D721Med (cell line): ENCODE measurements around the gene COPZ2.
A peak's percentile ranks its signal among the peaks of the same experiment; 100 is the strongest.

Experiments
- DNase-seq: peaks from one replicate; pipeline ENCODE4 v3.0.0; 2011; ENCODE audit warnings: low spot score; ENCODE audit not compliant: insufficient read length
- FAIRE-seq: peaks from 2 replicates; lab custom pipeline; 2011; peaks lifted over from hg19 to GRCh38; lab: Jason Lieb, UNC
- CTCF ChIP-seq: IDR thresholded peaks from 2 replicates; pipeline ENCODE4 v1.5.1; 2012; ENCODE audit warnings: mild to moderate bottlenecking, control low read depth; ENCODE audit not compliant: insufficient read depth; ENCODE audit errors: missing control alignments

Gene COPZ2

DNA sequence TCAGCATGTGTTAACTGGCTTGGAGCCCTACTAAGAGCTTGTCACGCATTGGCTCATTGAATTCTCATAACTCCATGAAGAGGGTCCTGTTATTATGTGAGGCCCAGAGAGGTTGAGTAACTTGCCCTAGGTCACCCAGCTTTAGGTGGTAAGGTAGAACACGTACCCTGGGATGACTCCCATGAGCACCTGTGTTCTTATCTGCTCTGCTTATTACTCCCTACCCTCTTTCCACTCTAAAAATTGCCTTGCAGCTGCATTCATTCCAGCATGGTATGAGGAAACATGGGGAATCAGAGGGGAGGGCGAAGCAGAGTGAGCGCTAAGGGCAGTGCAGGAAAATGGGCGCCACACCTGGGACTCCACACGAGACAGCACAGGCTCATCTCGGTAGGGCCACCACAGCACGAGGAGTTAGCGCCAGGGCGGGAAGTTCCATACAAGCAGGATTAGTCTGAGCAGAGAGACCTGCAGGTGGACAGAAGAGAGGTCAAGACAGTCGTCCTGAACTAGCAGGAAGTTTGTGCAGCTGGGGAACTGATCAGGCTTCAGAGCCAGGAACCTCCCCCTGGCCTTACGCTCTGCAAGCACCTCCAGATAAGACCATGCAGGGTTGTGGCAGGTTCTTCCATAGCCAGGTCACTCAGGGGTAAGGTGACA lies 10.1 kb downstream of the COPZ2 start:
- TF ChIP-seq CTCF: no peak
- no peak for FAIRE-seq

GRCh38 chr17:48026502-48027321 lies 10.9 kb downstream of the COPZ2 start:
- FAIRE-seq (no peak), DNase-seq (peak; percentile 71)
- TF ChIP-seq CTCF: peak; percentile 98

More for the DNA sequence above, 10.1 kb downstream of the COPZ2 start:
- DNase-seq: no peak

DNA sequence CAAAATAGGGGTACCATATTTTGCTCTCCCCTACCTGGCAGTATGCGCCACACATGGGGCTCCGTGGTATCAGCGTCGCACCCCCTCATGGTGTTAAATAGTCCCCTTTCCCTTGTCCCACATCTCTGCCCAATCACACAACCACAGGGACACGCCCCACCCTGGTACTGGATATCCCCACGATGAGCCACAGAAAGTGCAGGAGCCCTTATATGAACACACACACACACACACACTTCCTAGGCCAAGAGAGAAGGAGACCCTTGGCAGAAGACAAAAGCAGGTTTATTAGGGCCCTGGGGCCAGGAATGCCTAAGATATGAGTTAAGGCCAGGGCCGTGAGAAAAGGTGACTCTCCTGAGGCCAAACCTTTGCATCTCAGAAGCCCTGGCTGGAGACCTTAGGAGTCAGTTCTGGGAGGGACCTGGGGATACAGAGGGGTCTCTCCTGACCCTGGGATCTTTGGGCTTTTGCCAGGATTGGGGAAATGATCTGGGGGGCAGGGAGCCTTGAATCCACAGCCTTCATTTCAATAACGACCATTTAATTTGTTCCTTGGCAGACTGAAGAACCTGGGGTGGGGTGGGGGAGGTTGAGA lies 11.6 kb downstream of the COPZ2 start:
- DNase-seq (no peak), FAIRE-seq (no peak)
- no peak for TF ChIP-seq CTCF

DNA sequence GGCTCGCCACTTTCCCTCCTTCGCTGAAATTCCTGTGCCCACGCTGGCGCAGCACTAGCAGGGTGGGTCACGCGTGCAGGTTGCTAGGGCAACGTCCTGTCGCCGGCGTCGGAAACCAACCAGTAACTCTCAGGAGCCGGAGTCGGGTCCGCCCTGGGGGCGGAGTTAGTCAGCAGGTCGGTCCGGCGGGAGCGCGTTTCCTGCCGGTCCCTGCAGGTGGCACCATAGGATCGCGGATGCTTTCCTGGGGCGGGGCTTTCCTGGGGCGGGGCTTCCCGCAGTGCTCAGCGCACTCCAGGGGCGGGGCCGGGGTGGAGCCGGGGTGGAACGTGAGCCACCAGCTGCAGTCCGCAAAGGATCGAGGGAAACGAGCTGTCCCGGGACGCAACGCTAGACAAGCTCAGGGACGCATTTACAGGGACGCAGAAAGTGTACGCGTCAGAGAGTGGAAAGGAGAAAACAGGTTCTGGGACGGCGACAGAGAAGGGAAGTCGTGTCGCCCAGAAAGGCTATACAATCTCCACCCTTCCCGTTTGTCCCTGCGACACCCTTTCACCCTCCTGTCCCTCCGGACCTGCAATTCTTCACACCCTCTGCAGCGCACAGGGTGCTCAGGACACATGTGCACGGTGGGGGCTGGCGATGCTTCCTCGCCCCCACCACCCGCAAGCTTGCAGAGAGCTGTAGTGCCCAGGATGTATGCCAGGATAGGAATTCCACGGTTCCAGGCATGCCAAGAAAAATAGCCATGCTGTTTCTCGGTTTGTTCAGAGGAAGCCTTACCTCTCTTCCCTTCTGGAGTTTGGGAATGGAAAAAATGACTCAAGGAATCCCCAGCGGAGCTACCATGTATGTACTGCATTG lies 12.3 kb downstream of the COPZ2 start:
- no peak for FAIRE-seq

GRCh38 chr17:48024149-48025039 lies 13.2 kb downstream of the COPZ2 start:
- TF ChIP-seq CTCF: no peak
- no peak for DNase-seq
- FAIRE-seq: no peak

More for the DNA sequence above, 12.3 kb downstream of the COPZ2 start:
- peak; percentile 85 for DNase-seq
- peak; percentile 83 for TF ChIP-seq CTCF

- DNase-seq (no peak), FAIRE-seq (no peak)
- TF ChIP-seq CTCF: peak; percentile 22
These were observed 14.0 kb downstream of the COPZ2 start for GRCh38 chr17:48023400-48024148.
